ENCODE measurements around the gene IQCM. TPM values are rescaled to one million over a fixed set of nuclear protein-coding genes. Genes with fewer than 3 reads are reported as not detected.

Gene IQCM
- total RNA-seq, 1 experiment from 2014 or later, result not detected

- BruUV-seq (replicated peaks), result no TSS peak
- ATAC-seq, result no peak
- intact Hi-C loops (cut with micrococcal nuclease; ENCODE audit: unreplicated experiment), result no loop called here
- in situ Hi-C loops (cut with HindIII; ENCODE audit: low pct_unique_long_range_greater_than_20kb, low sequenced_read_pairs), result no loop called here
- H3K4me3 ChIP-seq (ENCODE audit: low read depth in 2 of 2, low read length in 2 of 2), result no peak overlapping the region
- POLR2A ChIA-PET, result no interaction called here
- no peak overlapping the region for H3K27ac ChIP-seq (ENCODE audit: low read length)
- CTCF ChIA-PET, result no interaction called here
- no peaks in the 10 kb centered on the region for H3K36me3 ChIP-seq (ENCODE audit: control insufficient read depth, insufficient read depth, low read length)
- H3K27me3 ChIP-seq (ENCODE audit: control insufficient read depth, insufficient read depth, low read length), result no peaks in the 10 kb centered on the region
- no peaks in the 10 kb centered on the region for H3K9me3 ChIP-seq (ENCODE audit: control insufficient read depth, insufficient read depth, low read depth, low read length)
- DNase-seq (ENCODE audit: low read depth, low spot score), result no peak
- H3K4me1 ChIP-seq (ENCODE audit: control insufficient read depth, insufficient read depth, low read length), result no peaks in the 10 kb centered on the region
- TF ChIP-seq, protein P1, sequence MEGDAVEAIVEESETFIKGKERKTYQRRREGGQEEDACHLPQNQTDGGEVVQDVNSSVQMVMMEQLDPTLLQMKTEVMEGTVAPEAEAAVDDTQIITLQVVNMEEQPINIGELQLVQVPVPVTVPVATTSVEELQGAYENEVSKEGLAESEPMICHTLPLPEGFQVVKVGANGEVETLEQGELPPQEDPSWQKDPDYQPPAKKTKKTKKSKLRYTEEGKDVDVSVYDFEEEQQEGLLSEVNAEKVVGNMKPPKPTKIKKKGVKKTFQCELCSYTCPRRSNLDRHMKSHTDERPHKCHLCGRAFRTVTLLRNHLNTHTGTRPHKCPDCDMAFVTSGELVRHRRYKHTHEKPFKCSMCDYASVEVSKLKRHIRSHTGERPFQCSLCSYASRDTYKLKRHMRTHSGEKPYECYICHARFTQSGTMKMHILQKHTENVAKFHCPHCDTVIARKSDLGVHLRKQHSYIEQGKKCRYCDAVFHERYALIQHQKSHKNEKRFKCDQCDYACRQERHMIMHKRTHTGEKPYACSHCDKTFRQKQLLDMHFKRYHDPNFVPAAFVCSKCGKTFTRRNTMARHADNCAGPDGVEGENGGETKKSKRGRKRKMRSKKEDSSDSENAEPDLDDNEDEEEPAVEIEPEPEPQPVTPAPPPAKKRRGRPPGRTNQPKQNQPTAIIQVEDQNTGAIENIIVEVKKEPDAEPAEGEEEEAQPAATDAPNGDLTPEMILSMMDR (IDR thresholded peaks at IDR 0.05), result no peak
- TF ChIP-seq POLR2AphosphoS5 (IDR thresholded peaks at IDR 0.05; ENCODE audit: low read depth, low read length) (no peak), TCF7L2 (IDR thresholded peaks at IDR 0.05; ENCODE audit: low read depth, low read length) (no peak), SIN3A (IDR thresholded peaks at IDR 0.05; ENCODE audit: borderline replicate concordance, insufficient read depth, low read depth, low read length) (no peak)
- TF ChIP-seq, protein P2, sequence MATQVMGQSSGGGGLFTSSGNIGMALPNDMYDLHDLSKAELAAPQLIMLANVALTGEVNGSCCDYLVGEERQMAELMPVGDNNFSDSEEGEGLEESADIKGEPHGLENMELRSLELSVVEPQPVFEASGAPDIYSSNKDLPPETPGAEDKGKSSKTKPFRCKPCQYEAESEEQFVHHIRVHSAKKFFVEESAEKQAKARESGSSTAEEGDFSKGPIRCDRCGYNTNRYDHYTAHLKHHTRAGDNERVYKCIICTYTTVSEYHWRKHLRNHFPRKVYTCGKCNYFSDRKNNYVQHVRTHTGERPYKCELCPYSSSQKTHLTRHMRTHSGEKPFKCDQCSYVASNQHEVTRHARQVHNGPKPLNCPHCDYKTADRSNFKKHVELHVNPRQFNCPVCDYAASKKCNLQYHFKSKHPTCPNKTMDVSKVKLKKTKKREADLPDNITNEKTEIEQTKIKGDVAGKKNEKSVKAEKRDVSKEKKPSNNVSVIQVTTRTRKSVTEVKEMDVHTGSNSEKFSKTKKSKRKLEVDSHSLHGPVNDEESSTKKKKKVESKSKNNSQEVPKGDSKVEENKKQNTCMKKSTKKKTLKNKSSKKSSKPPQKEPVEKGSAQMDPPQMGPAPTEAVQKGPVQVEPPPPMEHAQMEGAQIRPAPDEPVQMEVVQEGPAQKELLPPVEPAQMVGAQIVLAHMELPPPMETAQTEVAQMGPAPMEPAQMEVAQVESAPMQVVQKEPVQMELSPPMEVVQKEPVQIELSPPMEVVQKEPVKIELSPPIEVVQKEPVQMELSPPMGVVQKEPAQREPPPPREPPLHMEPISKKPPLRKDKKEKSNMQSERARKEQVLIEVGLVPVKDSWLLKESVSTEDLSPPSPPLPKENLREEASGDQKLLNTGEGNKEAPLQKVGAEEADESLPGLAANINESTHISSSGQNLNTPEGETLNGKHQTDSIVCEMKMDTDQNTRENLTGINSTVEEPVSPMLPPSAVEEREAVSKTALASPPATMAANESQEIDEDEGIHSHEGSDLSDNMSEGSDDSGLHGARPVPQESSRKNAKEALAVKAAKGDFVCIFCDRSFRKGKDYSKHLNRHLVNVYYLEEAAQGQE (IDR thresholded peaks at IDR 0.05; ENCODE audit: insufficient read depth in 1 of 2, low read depth in 2 of 2, low read length in 1 of 2), result no peak
Observed at GRCh38 chr4:149718500-149718899, 97.1 kb downstream of the IQCM start.

DNA sequence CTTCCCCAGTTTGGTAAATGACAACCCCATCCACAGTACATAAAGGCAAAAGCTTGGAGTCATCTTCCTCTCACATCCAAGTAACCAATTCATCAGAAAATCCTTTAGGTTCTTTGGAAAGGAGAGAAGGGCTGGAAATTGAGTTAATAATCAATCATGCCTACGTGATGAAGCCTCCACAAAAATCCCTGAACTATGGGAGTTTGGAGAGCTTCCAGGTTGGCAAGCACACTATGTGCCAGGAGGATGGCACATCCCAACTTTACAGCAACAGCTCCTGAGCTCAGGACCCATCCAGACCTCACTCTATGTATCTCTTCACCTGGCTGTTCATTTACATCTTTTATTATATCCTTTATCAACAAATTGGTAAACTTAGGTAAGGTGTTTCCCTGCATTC is 98.9 kb downstream of the IQCM start:
- BruUV-seq (replicated peaks), result no TSS peak
- DNase-seq (ENCODE audit: low read depth, low spot score), result no peak
- CTCF ChIA-PET, result no interaction called here

More for the DNA sequence above, 98.9 kb downstream of the IQCM start:
- POLR2A ChIA-PET, result no interaction called here
- Histone ChIP-seq H3K4me1 (ENCODE audit: control insufficient read depth, insufficient read depth, low read length) (no peaks in the 10 kb centered on the region), H3K9me3 (ENCODE audit: control insufficient read depth, insufficient read depth, low read depth, low read length) (no peaks in the 10 kb centered on the region), H3K27ac (ENCODE audit: low read length) (no peak overlapping the region), H3K4me3 (ENCODE audit: low read depth in 2 of 2, low read length in 2 of 2) (no peak overlapping the region), H3K27me3 (ENCODE audit: control insufficient read depth, insufficient read depth, low read length) (no peaks in the 10 kb centered on the region), H3K36me3 (ENCODE audit: control insufficient read depth, insufficient read depth, low read length) (no peaks in the 10 kb centered on the region)
- in situ Hi-C loops (cut with HindIII; ENCODE audit: low pct_unique_long_range_greater_than_20kb, low sequenced_read_pairs) (no loop called here), intact Hi-C loops (cut with micrococcal nuclease; ENCODE audit: unreplicated experiment) (no loop called here)
- no peak for ATAC-seq
- no peak for TF ChIP-seq TCF7L2 (IDR thresholded peaks at IDR 0.05; ENCODE audit: low read depth, low read length)
- TF ChIP-seq, protein P2 (IDR thresholded peaks at IDR 0.05; ENCODE audit: insufficient read depth in 1 of 2, low read depth in 2 of 2, low read length in 1 of 2), result no peak
- TF ChIP-seq, protein P1 (IDR thresholded peaks at IDR 0.05), result no peak
- TF ChIP-seq SIN3A (IDR thresholded peaks at IDR 0.05; ENCODE audit: borderline replicate concordance, insufficient read depth, low read depth, low read length), result no peak
- no peak for TF ChIP-seq POLR2AphosphoS5 (IDR thresholded peaks at IDR 0.05; ENCODE audit: low read depth, low read length)
